Epithelial cell of esophagus (primary cell): Measurements from ENCODE around the gene FTSJ3.

ENCODE experiments used
- DNase-seq: peaks from one replicate; pipeline ENCODE4 v3.0.0; 2010; ENCODE audit warnings: low read depth
- H3K4me3 ChIP-seq: 2 replicates; pipeline ENCODE4 v1.5.1; 2011; ENCODE audit warnings: mild to moderate bottlenecking, low read length, control low read depth
- TF ChIP-seq, protein P1 (sequence below): IDR thresholded peaks from 2 replicates; pipeline ENCODE4 v1.5.1; 2011; ENCODE audit warnings: low read depth, mild to moderate bottlenecking, low read length, control low read depth, inconsistent platforms; ENCODE audit not compliant: insufficient read depth; ENCODE audit errors: missing control alignments

FTSJ3 gene

DNA sequence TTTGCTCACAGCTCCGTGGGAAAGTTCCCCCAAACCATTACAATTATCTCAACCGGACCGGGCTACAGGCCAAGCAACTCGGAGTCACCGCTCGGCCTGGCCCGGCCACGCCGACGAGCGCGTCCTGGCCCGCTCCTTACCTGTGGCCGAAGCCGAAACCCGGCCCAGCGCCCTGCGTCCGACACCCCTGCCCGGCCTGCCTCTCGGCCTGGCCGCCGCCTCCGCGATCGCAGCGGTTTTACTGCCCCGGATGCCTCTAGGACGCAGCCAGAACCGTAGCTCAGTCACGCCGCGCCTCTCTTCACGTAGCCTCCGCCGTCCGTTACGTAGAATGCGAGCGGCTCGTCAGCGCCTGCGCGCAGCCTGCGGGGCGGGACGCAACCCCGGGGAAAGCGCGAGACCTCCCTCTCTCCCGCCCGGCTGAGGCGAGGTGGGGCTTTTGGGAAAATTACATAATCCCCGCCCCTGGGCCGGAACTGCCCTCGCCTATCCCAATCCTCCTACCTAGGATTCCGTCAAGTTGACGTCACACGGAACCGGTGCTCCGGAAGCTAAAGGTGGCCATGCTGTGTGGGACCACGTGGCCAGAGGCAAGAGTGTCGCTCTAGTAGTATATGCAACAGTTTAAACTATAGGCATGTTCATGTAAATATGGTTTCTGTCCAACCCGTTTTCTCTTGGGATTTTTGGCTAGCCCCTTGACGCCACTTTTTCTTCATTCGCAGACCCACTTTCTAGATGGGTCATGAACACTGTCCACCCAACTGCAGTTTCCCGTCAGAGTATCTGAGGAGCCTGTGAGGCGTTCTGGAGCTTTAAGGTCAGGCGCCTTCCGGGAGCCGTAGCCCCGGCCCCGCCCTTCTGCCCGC lies 54.0 kb downstream of the FTSJ3 start, which contains the start of gene CCDC47:
Gene CCDC47, minus strand, starts transcription at position 326 of the 869 bp plus-strand sequence. CDS start 7,422 bp downstream, outside the sequence.
- H3K4me3 ChIP-seq, result peak within 1 kb of the TSS; percentile 91
- peak; percentile 100 for DNase-seq
- TF ChIP-seq, protein P1, sequence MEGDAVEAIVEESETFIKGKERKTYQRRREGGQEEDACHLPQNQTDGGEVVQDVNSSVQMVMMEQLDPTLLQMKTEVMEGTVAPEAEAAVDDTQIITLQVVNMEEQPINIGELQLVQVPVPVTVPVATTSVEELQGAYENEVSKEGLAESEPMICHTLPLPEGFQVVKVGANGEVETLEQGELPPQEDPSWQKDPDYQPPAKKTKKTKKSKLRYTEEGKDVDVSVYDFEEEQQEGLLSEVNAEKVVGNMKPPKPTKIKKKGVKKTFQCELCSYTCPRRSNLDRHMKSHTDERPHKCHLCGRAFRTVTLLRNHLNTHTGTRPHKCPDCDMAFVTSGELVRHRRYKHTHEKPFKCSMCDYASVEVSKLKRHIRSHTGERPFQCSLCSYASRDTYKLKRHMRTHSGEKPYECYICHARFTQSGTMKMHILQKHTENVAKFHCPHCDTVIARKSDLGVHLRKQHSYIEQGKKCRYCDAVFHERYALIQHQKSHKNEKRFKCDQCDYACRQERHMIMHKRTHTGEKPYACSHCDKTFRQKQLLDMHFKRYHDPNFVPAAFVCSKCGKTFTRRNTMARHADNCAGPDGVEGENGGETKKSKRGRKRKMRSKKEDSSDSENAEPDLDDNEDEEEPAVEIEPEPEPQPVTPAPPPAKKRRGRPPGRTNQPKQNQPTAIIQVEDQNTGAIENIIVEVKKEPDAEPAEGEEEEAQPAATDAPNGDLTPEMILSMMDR, result no peak

DNA sequence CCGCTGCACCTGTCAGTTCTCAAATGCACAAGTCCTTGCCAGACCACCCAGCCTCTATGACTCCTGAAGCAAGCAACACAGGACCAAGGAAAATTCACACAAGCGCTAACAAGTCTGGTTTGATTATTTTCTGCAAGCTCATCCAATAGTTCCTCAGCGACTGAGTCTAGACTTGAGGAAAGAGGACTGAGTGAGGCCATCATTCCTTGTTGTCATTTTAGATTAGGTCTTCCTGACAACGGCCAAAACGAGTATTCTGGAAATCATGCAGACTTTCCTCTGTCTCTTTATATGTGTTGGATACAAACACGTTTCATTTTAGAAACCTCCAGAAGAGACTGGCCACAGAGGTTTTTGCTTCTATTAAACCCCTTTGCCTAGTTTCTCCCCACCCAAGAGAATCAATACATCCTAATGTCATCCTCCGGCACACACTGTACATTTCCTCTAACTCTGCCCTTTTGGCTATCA lies 54.6 kb downstream of the FTSJ3 start:
- peak overlapping the region; percentile 91 for H3K4me3 ChIP-seq
- peak; percentile 57 for DNase-seq
- TF ChIP-seq, protein P1, result no peak
